Activated CD4-positive, CD25-positive, alpha-beta regulatory T cell (primary cell): ENCODE measurements around the gene BHLHE23.

ENCODE experiments used
- DNase-seq, 4 experiments: peaks; one replicate each; lab custom pipeline; 2025; lab: John Stamatoyannopoulos, UW

Gene BHLHE23

DNA sequence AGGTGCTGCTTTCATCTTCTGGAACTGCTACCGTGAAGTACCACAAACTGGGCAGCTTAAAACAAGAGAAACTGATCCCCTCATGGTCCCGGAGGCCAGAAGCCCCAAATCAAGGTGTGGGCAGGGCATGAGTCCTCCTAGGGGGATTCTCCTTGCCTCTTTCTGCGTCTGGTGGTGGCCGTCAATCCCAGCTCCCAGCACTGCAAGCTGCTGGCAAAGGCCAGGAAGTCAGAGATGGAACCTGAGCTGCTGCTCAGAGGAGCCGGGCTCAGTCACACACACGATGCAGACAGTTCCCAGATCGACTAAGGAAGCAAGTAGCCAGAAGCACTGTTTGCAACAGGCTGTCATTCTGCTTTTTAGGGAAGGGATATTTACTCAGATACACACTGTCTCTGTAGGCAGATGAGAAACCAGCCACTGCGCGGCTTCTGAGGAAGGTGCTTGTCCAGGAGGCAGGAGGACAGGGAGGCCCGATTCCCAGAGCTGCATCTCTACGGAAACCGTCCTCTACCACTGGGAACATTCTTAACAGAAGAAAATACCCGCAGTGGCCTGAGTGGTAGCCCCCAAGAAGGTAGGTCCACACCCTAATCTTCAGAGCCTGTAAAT, 15.5 kb downstream of the BHLHE23 start:
- no peak for DNase-seq

- DNase-seq = no peak
Measured at GRCh38 chr20:62990306-62990825, 16.4 kb downstream of the BHLHE23 start.

DNA sequence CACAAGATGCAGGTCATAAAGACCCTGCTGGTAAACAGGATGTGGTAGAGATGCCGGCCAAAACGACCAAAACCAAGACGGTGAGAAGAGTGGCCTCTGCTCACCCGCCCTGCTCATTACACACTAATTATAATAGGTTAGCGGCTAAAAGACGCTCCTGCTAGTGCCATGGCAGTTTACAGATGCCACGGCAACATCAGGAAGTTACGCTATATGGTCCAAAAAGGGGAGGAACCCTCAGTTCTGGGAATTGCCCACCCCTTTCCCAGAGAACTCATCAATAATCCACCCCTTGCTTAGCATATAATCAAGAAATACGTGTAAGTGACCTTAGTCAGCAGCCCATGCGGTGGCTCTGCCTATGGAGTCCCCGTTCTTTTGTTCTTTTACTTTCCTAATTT, 17.6 kb downstream of the BHLHE23 start:
- no peak for DNase-seq

- no peak for DNase-seq
Measured at GRCh38 chr20:62987114-62987513, 19.6 kb downstream of the BHLHE23 start.

- DNase-seq = no peak
Measured at GRCh38 chr20:62986257-62986800, 20.4 kb downstream of the BHLHE23 start.

DNA sequence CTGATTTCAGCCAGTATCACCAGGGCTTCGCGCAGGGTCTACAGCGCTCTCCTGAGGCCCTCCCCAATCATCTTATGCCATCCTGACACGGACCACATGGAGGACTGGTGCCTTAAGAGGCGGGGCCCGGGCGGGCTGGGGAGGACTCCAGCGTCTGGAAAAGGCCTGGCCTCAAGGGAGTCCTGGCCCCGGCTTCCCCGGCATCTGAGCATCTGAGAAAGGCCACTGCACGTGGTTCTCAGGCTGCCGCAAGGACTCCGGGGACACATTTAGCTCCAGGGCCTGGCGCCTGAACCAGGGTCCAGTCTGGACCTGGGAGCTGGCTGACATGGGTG, 21.4 kb downstream of the BHLHE23 start:
- DNase-seq = no peak

DNA sequence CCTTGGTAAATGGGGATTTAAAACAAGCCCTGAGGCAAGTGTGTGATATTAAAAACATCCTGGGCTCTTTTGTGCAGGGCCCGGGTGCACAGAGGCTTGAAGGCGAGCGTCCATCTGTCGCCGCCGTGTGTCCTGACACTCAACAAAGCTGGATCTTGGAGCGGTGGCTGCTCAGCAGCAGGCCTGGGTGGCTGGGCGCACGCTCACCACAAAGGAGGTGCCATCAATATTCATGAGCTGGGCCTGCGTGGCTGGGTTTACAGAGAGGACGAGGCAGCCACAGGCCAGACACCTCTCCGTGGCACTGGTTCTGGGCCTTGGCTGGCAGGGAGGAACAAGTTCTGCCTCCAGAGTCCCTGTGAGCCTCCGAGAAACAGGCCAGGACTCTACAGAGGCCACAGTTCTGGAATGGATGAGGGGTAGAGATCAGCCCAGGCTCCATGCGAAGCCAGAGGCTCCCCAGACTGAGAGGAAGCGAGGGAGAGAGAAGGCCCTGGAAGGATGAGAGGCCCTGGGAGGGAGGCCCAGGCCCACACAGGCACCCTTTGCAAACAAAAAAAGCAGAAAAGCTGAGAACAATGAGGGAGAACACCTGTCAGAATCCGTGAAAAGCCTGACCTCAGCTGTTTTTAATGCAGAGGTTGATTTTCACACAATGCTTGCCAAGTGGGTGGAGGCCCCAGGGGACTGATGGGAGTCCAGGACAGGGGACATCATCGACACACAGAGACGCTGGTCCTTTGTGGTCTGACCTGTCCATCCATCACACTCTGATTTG, 21.9 kb downstream of the BHLHE23 start:
- no peak for DNase-seq

DNA sequence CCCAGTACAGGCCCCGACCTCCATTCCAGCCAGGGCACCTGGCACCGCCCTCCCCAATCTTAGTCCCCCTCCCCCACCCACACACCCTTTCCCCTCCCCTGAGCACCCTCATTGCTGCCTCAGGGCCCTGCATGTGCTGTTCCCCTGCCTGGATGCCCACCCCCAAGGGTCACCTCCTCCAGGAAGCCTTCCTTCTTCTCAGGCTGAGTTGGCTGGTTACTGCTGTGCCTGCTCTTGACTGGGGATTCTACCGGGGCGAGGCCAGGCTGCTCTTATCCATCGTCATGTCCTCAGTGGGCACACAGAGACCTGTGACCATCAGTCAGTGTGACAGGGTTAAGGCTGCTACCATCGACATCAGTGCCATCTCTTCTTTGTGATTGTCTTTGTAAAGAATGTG, 23.6 kb downstream of the BHLHE23 start:
- DNase-seq = no peak

- DNase-seq = no peak
Measured at GRCh38 chr20:62982124-62983075, 24.4 kb downstream of the BHLHE23 start.

GRCh38 chr20:62980970-62981369, 25.8 kb downstream of the BHLHE23 start:
- DNase-seq = no peak

DNA sequence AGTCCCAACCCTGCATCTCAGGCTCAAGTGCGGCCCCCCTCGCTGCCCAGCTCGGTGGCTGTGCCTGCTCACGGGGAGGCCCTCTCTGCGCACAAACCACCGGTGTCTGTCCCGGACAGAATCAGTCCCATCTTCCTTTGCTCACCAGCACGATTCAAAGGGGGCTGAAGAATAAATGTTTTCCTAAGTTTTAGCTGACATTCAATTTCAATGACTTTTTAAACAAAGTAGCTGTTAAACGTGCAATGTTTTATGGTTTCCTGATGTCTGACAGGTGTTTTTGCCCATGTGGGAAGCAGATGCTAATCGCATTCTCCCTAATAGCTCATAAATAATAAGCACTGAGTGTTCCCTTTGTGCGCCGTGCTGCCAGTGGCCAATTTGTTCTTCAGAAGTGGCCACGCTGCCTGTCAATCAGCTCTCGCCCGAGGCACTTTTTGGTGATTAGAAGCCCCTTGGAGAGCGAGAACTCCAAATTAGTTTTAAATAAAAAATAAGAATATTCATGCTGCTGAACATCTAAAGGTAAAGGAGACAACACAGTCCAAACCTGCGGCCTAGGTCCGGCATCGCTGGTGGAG, 26.3 kb downstream of the BHLHE23 start:
- DNase-seq = no peak

DNA sequence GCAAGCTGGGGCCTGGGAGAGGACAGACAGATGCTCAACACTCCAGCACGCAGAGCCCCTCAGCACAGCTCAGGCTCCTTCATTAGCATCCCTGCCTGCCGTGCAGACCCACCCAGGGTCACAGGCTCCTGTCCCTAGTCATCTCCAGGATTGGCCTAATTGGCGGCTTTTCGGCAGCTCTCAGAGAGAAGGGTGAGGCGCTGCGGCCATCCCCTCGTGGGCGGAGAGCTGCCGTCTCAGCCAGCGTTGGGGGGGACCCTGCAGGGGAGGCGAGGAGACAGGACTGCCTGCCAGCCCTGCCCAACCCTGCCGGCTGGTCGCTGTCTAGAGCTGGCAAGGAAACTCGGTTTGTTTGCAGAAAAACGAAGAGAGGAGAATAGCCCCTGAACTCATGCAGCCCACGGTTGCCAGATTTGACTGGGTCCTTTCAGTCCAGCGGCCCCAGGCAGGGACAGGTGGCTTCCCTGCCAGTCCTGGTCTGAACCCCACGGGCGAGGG, 26.8 kb downstream of the BHLHE23 start:
- DNase-seq = no peak

- DNase-seq = no peak
Measured at GRCh38 chr20:62979310-62979709, 27.5 kb downstream of the BHLHE23 start.

DNA sequence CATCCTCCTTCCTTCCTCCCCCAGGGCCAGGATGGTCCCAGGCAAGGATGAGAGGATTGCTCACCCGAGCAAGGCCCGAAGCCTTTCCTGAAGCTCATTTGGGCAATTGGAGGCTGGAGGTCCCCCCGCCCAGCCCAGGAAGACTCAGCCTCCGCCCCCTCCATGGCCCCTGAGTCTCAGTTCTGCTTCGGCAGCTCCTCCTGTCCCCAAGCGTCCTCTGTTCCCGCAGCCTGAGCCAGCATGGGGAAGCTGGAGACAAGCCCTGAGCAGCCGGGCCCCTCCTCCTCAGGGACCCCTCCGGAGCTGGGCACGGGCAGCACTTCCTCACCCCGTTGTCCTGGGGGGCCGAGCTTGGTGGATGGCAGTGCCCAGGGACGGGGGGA, 28.2 kb downstream of the BHLHE23 start:
- DNase-seq = no peak

GRCh38 chr20:62977613-62978560, 28.9 kb downstream of the BHLHE23 start:
- peak; percentile 51 to 68 (median 60) for DNase-seq

- no peak for DNase-seq
Measured at GRCh38 chr20:62976886-62977285, 29.9 kb downstream of the BHLHE23 start.

GRCh38 chr20:62975812-62976508, 30.8 kb downstream of the BHLHE23 start:
- no peak for DNase-seq

GRCh38 chr20:62975251-62975760, 31.5 kb downstream of the BHLHE23 start:
- no peak for DNase-seq

DNA sequence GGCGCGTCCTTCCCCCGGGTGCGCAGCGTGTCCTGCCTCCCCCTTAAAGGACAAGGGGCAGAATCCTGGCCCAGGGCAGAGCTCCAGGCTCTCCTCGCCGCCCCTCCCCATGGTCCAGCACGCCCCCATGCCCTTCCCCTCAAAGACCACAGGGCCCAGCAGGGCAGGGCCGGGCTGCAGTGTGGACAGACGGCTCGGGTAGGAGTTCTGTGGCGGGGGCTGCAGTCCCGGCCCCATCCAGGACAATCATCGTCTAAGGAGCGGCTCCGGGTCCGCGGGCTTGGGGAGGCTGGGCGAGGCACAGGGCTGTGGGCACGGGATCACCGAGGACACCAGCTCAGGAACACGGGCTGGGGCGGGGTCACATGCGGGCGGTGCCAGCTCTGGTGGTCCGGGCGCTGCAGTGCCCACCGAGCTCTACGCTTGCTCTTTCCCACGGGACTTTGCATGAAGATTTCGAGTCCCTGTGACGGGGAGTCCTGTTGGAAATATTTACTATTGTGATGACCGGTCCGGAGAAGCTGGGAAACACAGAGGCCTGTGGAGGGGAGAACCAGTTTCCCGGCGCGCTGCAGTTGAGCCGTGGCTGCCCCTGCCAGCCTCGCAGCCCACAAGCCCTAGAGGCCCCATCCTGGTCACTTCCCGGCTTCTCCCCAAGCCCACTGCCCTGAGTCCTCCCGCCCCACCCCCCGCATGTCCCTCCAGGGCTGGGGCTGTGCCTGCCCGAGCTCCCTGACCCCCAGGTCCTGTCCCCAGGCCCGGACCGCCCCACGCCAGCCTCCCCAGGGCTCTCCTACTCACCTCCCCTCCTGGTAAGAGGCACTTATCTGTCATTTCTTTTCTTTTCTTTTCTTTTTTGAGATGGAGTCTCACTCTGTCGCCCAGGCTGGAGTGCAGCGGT, 33.7 kb downstream of the BHLHE23 start:
- no peak for DNase-seq
